SH-SY5Y (cell line): ENCODE data around the gene SLC25A13.

ENCODE experiments used
- GATA2 ChIP-seq: IDR thresholded peaks from 2 replicates; pipeline ENCODE4 v1.6.1; 2011; ENCODE audit warnings: mild to moderate bottlenecking, low read depth, low read length
- GATA3 ChIP-seq: IDR thresholded peaks from 2 replicates; pipeline ENCODE4 v1.6.1; 2011; ENCODE audit warnings: low read depth, mild to moderate bottlenecking, low read length, moderate library complexity

GRCh38 chr7:96221888-96222287 is 100.0 kb downstream of the SLC25A13 start:
- TF ChIP-seq GATA2 (no peak), GATA3 (no peak)
